ENCODE measurements around the gene ANKRD6.

Gene ANKRD6

GRCh38 chr6:89667872-89668556 lies 235.1 kb downstream of the ANKRD6 start:
- H3K4me3 ChIP-seq (ENCODE audit: low read depth, low read length) = no peak overlapping the region
- TF ChIP-seq CTCF (IDR thresholded peaks at IDR 0.05; ENCODE audit: low read depth, low read length, missing control alignments) = no peak
- no peak for DNase-seq (ENCODE audit: low read depth)

GRCh38 chr6:89669002-89669401 lies 236.1 kb downstream of the ANKRD6 start:
- H3K4me3 ChIP-seq (ENCODE audit: low read depth, low read length) = no peak overlapping the region
- no peak for TF ChIP-seq CTCF (IDR thresholded peaks at IDR 0.05; ENCODE audit: low read depth, low read length, missing control alignments)

GRCh38 chr6:89670935-89671565 lies 238.1 kb downstream of the ANKRD6 start:
- no peak for DNase-seq (ENCODE audit: low read depth)
- TF ChIP-seq CTCF (IDR thresholded peaks at IDR 0.05; ENCODE audit: low read depth, low read length, missing control alignments) = no peak

More at GRCh38 chr6:89669002-89669401, 236.1 kb downstream of the ANKRD6 start:
- DNase-seq (ENCODE audit: low read depth) = no peak

GRCh38 chr6:89675949-89676748 lies 243.2 kb downstream of the ANKRD6 start:
- no peak overlapping the region for H3K4me3 ChIP-seq (ENCODE audit: low read depth, low read length)
- TF ChIP-seq CTCF (IDR thresholded peaks at IDR 0.05; ENCODE audit: low read depth, low read length, missing control alignments) = no peak
- no peak for DNase-seq (ENCODE audit: low read depth)

More at GRCh38 chr6:89670935-89671565, 238.1 kb downstream of the ANKRD6 start:
- no peak overlapping the region for H3K4me3 ChIP-seq (ENCODE audit: low read depth, low read length)

GRCh38 chr6:89678531-89678930 lies 245.6 kb downstream of the ANKRD6 start:
- no peak overlapping the region for H3K4me3 ChIP-seq (ENCODE audit: low read depth, low read length)
- TF ChIP-seq CTCF (IDR thresholded peaks at IDR 0.05; ENCODE audit: low read depth, low read length, missing control alignments) = no peak
- no peak for DNase-seq (ENCODE audit: low read depth)

GRCh38 chr6:89679215-89680120 lies 246.5 kb downstream of the ANKRD6 start:
- no peak overlapping the region for H3K4me3 ChIP-seq (ENCODE audit: low read depth, low read length)
- no peak for DNase-seq (ENCODE audit: low read depth)
- TF ChIP-seq CTCF (IDR thresholded peaks at IDR 0.05; ENCODE audit: low read depth, low read length, missing control alignments) = no peak
